Left renal cortex interstitium (tissue), 4 donors: ENCODE data around the gene CDK11A. TPM values are rescaled to one million over a fixed set of nuclear protein-coding genes. Genes with fewer than 3 reads are reported as not detected.
"Not testable (repeated sequence)": the region's sequence is repeated elsewhere in the genome, so short reads cannot be mapped to it uniquely, and the experiment has no call there.

Source experiments
- DNase-seq, 4 donors: peaks; one replicate each; pipeline ENCODE4 v3.0.0-alpha.2; 2013; ENCODE audit warnings: low read depth in 4 of 4, low spot score in 2 of 4, missing footprints in 1 of 4
- polyA plus RNA-seq, 4 donors: library from polyadenylated mRNA; unstranded; fragments of 120-200 nt; gene quantifications; one replicate each; pipeline ENCODE4 v1.2.1, GENCODE V29; 2013; ENCODE audit not compliant: insufficient read length in 4 of 4

Gene CDK11A
- polyA plus RNA-seq, 4 donors = 22.8 to 42.1 (median 32.4) TPM

GRCh38 chr1:1728308-1729005 is 4.3 kb upstream of the CDK11A start:
- DNase-seq = not testable (repeated sequence)

- not testable (repeated sequence) for DNase-seq
These were observed 3.0 kb upstream of the CDK11A start for GRCh38 chr1:1727131-1727651.

GRCh38 chr1:1726088-1726487 is 1.9 kb upstream of the CDK11A start:
- not testable (repeated sequence) for DNase-seq

GRCh38 chr1:1721201-1721600 is 3.0 kb downstream of the CDK11A start:
- no peak for DNase-seq

GRCh38 chr1:1715109-1715883 is 8.9 kb downstream of the CDK11A start:
- DNase-seq = not testable (repeated sequence)

GRCh38 chr1:1707897-1708296 is 16.3 kb downstream of the CDK11A start:
- DNase-seq = not testable (repeated sequence)

- not testable (repeated sequence) for DNase-seq
These were observed 16.9 kb downstream of the CDK11A start for GRCh38 chr1:1707241-1707640.

GRCh38 chr1:1705623-1706022 is 18.5 kb downstream of the CDK11A start:
- DNase-seq = not testable (repeated sequence)

- DNase-seq = not testable (repeated sequence)
These were observed 19.7 kb downstream of the CDK11A start for GRCh38 chr1:1704284-1704957.

- DNase-seq = no peak
These were observed 20.4 kb downstream of the CDK11A start for GRCh38 chr1:1703796-1704195.

- not testable (repeated sequence) for DNase-seq
These were observed 21.7 kb downstream of the CDK11A start for GRCh38 chr1:1702506-1702905.

GRCh38 chr1:1700557-1700956 is 23.6 kb downstream of the CDK11A start:
- DNase-seq = not testable (repeated sequence)

- DNase-seq = not testable (repeated sequence)
These were observed 24.1 kb downstream of the CDK11A start for GRCh38 chr1:1700067-1700466.

GRCh38 chr1:1699061-1699460 is 25.1 kb downstream of the CDK11A start:
- DNase-seq = not testable (repeated sequence)

- not testable (repeated sequence) for DNase-seq
These were observed 26.6 kb downstream of the CDK11A start for GRCh38 chr1:1697358-1698183.

- not testable (repeated sequence) for DNase-seq
These were observed 27.5 kb downstream of the CDK11A start for GRCh38 chr1:1696431-1697357.

GRCh38 chr1:1692714-1693647 is 31.2 kb downstream of the CDK11A start, which contains the start of gene SLC35E2B:
Gene SLC35E2B (minus strand): TSS chr1:1692795. CDS start chr1:1676699, 16,096 bp downstream.
- peak; percentile 63 to 90 (median 73) for DNase-seq

- peak; percentile 7 to 25 (median 20) for DNase-seq
These were observed 31.8 kb downstream of the CDK11A start for GRCh38 chr1:1692324-1692713.
